GM12801 (cell line): Measurements from ENCODE around the gene ATF6B.

ENCODE experiments used
- TF ChIP-seq, protein P1 (sequence below): IDR thresholded peaks from one replicate; pipeline ENCODE4 v1.5.1; 2011; ENCODE audit warnings: control low read depth; ENCODE audit not compliant: insufficient read length; ENCODE audit errors: extremely low read depth

The ATF6B gene

DNA sequence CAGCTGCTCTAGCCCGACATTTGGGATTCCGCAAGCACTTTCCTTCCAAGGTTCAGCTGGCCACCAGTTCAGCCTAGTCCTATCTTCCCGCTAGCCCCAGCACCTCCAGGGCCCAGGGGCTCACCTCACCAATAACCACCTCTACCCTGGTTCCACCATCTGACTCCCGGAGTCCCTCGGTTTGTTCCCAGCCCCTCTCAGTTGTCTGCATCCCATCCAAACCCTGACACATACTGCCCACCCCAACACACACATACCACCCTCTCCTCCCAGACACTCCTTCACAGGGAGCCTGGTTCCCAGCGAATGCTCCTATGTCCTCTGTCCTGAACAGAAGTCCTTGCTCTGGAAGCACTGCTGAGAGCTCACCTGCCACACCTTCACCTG, 19.3 kb downstream of the ATF6B start:
- TF ChIP-seq, protein P1, sequence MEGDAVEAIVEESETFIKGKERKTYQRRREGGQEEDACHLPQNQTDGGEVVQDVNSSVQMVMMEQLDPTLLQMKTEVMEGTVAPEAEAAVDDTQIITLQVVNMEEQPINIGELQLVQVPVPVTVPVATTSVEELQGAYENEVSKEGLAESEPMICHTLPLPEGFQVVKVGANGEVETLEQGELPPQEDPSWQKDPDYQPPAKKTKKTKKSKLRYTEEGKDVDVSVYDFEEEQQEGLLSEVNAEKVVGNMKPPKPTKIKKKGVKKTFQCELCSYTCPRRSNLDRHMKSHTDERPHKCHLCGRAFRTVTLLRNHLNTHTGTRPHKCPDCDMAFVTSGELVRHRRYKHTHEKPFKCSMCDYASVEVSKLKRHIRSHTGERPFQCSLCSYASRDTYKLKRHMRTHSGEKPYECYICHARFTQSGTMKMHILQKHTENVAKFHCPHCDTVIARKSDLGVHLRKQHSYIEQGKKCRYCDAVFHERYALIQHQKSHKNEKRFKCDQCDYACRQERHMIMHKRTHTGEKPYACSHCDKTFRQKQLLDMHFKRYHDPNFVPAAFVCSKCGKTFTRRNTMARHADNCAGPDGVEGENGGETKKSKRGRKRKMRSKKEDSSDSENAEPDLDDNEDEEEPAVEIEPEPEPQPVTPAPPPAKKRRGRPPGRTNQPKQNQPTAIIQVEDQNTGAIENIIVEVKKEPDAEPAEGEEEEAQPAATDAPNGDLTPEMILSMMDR, result no peak

DNA sequence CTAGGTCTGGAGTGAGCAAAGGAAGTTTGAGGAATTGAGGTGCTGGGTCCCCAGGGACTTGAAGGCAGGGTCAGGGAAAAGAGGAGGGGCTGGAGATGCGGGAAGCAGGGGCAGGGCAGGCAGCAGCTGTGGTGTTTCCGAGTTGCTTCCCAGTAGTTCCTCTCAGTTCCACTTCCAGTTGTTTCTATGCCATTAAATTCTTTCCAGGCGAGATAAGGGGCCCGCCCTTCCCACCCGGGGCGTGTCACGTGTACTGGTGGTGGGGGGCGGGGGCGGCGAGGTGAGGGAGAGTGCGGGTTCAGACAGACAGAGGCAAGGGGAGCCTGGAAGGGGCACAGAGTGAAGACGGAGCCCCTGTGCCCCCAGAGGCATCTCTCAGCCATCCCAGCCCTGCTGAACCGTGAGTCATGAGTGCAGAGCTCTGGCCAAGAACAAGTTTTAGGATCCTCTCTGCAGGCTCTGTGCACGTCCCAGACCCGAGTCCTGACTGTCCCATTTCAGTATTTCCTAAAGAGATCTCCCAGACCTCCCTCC, 19.9 kb downstream of the ATF6B start:
- TF ChIP-seq, protein P1, result no peak

DNA sequence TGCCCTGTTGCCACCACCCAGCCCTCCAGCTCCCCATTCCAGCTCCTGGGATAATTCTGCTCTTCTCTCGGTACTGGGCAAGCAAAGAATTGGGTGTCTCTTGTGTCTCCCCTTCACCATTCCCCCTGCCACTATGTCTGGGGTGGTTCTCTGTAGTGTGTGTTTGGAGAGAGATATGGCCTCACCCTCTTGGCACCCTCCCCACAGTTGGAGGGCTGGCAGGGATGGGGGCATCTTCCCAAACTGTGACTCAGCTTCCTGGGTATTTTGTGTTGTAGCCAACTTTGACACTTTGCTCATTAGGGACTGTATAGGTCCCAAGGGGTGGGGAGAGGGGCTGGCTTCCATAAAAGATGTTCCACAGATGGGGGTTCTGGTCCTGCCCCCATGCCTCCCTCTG, 20.6 kb downstream of the ATF6B start:
- TF ChIP-seq, protein P1, result no peak

DNA sequence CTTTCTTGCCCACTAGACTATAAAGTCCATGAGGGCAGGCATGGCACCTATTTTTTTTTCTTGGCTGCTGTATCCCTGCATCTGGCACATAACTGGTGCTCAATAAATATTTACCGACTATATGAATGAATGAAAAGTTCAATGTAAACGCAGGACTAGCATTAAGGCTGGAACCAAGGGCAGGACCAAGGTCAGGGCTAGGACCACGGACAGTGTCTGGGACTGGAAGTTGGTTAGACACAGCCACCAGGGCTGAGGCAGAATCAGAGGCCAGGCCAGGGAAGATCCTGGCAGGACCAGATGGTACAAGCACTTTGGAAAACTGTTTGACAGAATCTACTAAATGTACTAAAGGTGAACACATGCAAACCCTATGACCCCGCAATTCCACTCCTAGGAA, 22.6 kb downstream of the ATF6B start:
- TF ChIP-seq, protein P1, result no peak

DNA sequence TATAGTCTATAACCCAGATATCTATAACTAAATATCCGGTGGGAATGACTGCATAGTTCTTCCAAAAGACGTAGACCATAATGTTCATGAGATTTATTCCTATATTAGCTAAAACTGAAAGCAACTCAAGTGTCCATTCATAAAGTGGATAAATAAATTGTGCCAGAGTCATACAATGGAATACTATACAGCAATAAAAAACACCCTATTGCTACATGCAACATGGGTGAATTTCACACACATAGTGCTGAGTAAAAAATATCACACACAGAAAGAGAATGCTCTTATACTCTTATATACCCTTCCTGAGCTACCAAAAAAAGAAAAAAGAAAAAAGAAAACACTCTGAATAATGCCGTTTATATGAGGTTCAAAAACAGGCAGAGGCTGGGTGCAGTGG, 25.8 kb downstream of the ATF6B start:
- TF ChIP-seq, protein P1, result no peak

DNA sequence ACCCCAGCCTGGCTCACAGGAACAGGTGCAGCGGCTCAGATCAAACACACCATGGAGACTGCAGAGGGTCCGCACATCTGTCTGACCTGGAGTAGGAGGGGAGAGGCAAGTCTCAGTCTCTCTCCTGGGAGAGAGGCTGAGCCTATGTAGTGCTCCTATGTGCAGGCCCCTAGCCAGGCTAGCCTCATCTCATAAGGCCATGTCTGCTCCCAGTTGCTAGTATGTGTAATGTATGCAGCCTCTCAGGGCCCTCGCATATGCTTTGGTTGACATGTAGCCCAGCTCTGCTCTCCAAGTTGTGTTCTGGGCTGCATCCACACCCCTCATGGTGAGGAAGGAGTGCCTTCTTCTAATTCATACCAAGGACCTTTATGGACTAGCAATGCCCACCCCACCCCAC, 30.7 kb downstream of the ATF6B start:
- TF ChIP-seq, protein P1, result no peak

DNA sequence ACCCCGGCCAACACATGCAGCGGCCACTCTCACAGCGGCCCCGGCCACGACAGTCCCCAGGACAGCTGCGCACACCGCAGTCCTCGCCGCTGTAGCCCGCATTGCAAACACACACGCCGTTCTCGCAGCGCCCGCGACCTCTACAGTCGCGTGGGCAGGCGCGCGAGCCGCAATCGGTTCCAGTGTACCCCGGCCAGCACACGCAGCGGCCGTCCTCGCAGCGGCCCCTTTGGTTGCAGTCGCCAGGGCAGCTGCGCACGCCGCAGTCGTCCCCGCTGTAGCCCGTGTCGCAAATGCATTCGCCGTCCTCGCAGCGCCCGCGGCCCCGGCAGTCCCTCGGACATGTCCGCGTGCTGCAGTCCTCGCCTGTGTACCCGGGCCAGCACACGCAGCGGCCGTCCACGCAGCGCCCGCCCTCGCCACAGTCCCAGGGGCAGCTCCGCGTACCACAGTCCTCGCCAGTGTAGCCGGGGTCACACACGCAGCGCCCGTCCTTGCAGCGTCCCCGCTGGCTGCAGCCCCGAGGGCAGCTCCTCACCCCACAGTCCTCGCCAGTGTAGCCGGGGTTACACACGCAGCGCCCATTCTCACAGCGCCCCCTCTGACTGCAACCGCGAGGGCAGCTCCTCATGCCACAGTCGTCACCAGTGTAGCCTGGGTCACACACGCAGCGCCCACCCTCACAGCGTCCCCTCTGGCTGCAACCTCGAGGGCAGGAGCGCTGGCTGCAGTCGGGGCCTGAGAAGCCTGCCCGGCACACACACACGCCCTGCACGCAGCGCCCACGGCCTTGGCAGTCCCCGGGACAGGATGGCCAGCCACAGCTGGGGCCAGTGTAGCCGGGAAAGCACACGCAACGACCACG, 31.4 kb downstream of the ATF6B start:
- TF ChIP-seq, protein P1, result no peak
